Esophagus squamous epithelium (tissue), 4 donors: Measurements from ENCODE around the gene PPFIBP1.

Source experiments
- POLR2A ChIP-seq, 4 donors: fragments of 450-650 bp; IDR thresholded peaks; one replicate each; pipeline ENCODE4 v1.6.1; 2017; ENCODE audit warnings: antibody characterized with exemption in 4 of 4, mild to moderate bottlenecking in 4 of 4, moderate library complexity in 3 of 4
- TF ChIP-seq, protein P1 (sequence below), 6 experiments: fragments of 450-650 bp in 4 of 6; fragments of 200-600 bp in 2 of 6; sonication (generic) in 2 of 6; IDR thresholded peaks; one replicate each; pipeline ENCODE4 v1.5.1; 2016 to 2019; ENCODE audit warnings: antibody characterized with exemption in 6 of 6, mild to moderate bottlenecking in 4 of 6, moderate library complexity in 4 of 6

DNA sequence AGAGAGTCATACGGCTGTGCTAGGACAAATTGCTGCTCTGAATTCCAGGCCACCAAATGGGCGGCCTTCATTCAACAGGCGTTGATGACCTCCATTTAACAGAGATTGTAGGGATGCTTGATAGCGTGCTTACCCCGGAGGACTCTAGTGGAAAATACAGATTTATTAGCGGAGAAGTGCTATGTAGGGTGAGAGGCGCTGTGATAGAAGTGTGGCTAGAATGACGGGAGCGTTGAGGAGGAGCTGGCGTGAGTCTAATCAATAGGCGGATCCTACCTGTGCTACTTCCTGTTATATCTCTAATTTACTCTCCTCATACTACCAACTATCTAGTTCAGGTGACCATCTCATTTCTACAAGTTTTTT lies 187.3 kb downstream of the PPFIBP1 start:
- TF ChIP-seq POLR2A (IDR thresholded peaks at IDR 0.05): no peak
- TF ChIP-seq, protein P1, sequence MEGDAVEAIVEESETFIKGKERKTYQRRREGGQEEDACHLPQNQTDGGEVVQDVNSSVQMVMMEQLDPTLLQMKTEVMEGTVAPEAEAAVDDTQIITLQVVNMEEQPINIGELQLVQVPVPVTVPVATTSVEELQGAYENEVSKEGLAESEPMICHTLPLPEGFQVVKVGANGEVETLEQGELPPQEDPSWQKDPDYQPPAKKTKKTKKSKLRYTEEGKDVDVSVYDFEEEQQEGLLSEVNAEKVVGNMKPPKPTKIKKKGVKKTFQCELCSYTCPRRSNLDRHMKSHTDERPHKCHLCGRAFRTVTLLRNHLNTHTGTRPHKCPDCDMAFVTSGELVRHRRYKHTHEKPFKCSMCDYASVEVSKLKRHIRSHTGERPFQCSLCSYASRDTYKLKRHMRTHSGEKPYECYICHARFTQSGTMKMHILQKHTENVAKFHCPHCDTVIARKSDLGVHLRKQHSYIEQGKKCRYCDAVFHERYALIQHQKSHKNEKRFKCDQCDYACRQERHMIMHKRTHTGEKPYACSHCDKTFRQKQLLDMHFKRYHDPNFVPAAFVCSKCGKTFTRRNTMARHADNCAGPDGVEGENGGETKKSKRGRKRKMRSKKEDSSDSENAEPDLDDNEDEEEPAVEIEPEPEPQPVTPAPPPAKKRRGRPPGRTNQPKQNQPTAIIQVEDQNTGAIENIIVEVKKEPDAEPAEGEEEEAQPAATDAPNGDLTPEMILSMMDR (IDR thresholded peaks at IDR 0.05): no peak
